ENCODE data around the gene GAA.

The GAA gene

GRCh38 chr17:80104956-80105375 is 3.6 kb downstream of the GAA start:
- no peak for DNase-seq

GRCh38 chr17:80105762-80106161 is 4.4 kb downstream of the GAA start:
- no peak for DNase-seq

- DNase-seq, result no peak
Measured at GRCh38 chr17:80106176-80106575, 4.8 kb downstream of the GAA start.

GRCh38 chr17:80106751-80107150 is 5.4 kb downstream of the GAA start:
- no peak for DNase-seq

- no peak for DNase-seq
Measured at GRCh38 chr17:80107231-80108021, 6.0 kb downstream of the GAA start.

- DNase-seq, result no peak
Measured at GRCh38 chr17:80108036-80108971, 6.9 kb downstream of the GAA start.

GRCh38 chr17:80109066-80109660 is 7.8 kb downstream of the GAA start:
- DNase-seq, result no peak

GRCh38 chr17:80109713-80110446 is 8.5 kb downstream of the GAA start:
- no peak for DNase-seq

GRCh38 chr17:80110447-80110812 is 9.0 kb downstream of the GAA start:
- DNase-seq, result no peak

GRCh38 chr17:80110927-80111701 is 9.7 kb downstream of the GAA start:
- DNase-seq, result no peak

GRCh38 chr17:80111702-80112470 is 10.5 kb downstream of the GAA start:
- DNase-seq, result no peak

- DNase-seq, result no peak
Measured at GRCh38 chr17:80112471-80113032, 11.2 kb downstream of the GAA start.

- no peak for DNase-seq
Measured at GRCh38 chr17:80113033-80113484, 11.7 kb downstream of the GAA start.

- DNase-seq, result no peak
Measured at GRCh38 chr17:80114758-80115157, 13.4 kb downstream of the GAA start.

GRCh38 chr17:80115159-80115558 is 13.8 kb downstream of the GAA start:
- DNase-seq, result no peak

- DNase-seq, result no peak
Measured at GRCh38 chr17:80116276-80116920, 15.0 kb downstream of the GAA start.

GRCh38 chr17:80116921-80117380 is 15.6 kb downstream of the GAA start:
- DNase-seq, result no peak

GRCh38 chr17:80117491-80118401 is 16.4 kb downstream of the GAA start:
- DNase-seq, result no peak

All from EL (cell line).